Cardiac muscle cell (in vitro differentiated cells and primary cell): ENCODE results near the gene PCDH8. TPM values are rescaled to one million over a fixed set of nuclear protein-coding genes. Genes with fewer than 3 reads are reported as not detected.
A peak's percentile ranks its signal among the peaks of the same experiment; 100 is the strongest.

Experiments
- DNase-seq, 2 donors: peaks; one replicate each; pipeline versions ENCODE4 v3.0.0 to v3.0.0-alpha.2; 2010 to 2017; ENCODE audit warnings: low read depth in 1 of 2, low spot score in 1 of 2
- H3K27ac ChIP-seq: fragments of 200-600 bp; sonication (generic); 2 replicates; pipeline ENCODE4 v1.5.1; 2016
- H3K27me3 ChIP-seq: fragments of 200-600 bp; sonication (generic); 2 replicates; pipeline ENCODE4 v1.6.0; 2016; ENCODE audit warnings: control low read depth
- H3K36me3 ChIP-seq: fragments of 200-600 bp; sonication (generic); 2 replicates; pipeline ENCODE4 v1.5.1; 2016; ENCODE audit warnings: control low read depth
- H3K4me1 ChIP-seq: fragments of 200-600 bp; sonication (generic); 2 replicates; pipeline ENCODE4 v1.8.1; 2017; ENCODE audit warnings: low read depth, mild to moderate bottlenecking, mixed run types
- H3K4me3 ChIP-seq: fragments of 200-600 bp; sonication (generic); 2 replicates; pipeline ENCODE4 v1.5.1; 2016; ENCODE audit warnings: mild to moderate bottlenecking
- H3K9me3 ChIP-seq: fragments of 200-600 bp; sonication (generic); 2 replicates; pipeline ENCODE4 v1.5.1; 2017; ENCODE audit warnings: low read depth, mild to moderate bottlenecking, control low read depth
- polyA plus RNA-seq: library from polyadenylated mRNA; unstranded; fragments of >200 nt; fragmentation: Nextera tagmentation; extraction: Ambion mirVana; gene quantifications from 2 replicates; pipeline ENCODE4 v1.2.1, GENCODE V29; 2016
- total RNA-seq: library from RNA; depleted of rRNA; stranded (reverse); fragments of >200 nt; gene quantifications from 2 replicates; pipeline ENCODE4 v1.2.3, GENCODE V29; 2016
- TF ChIP-seq, protein P1 (sequence below): IDR thresholded peaks from 2 replicates; pipeline ENCODE4 v1.5.1; 2012; ENCODE audit warnings: low read depth, mild to moderate bottlenecking, low read length

PCDH8 gene
- total and polyA plus RNA-seq, 2 experiments from 2014 or later: 0.74 to 0.84 TPM

DNA sequence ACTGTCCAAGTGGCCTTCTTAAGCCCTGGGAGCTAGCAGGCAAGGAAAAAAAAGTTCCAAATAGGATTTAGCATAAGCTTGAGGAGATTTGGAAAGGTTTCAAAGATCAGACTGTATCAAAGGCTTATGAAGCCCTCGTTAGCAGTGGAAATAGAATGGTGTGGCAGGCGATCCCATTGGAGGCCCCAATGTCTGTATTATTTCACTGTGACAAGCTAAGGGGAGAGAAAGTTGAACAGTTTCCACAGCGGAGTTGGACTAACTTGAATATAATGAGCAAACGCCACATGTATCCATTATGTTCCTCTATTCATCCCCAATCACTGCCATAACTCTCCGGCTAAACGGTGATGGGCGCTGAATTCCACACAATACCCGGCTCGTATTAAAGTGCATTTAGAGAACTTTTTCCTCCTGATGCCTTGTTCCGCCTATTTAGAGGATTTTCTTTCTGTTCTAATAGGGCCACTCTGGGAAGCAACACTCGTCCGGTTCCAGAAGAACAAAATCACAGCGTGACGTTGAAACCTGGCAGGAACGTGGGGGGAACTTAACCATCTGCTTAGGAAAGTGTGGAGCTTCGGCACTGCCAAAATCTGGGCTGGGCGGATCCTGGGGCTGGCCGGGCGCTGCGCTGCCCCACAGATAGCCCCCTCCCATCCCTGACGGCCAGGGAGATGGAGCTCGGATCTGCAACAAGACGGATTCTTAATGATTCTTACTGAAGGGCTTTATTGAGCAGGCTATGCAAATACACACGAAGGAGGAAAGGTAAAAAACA is 1.0 kb upstream of the PCDH8 start:
- H3K27me3 ChIP-seq: peaks cover 60% of the 10 kb centered on the region
- H3K27ac ChIP-seq: no peak overlapping the region
- TF ChIP-seq, protein P1, sequence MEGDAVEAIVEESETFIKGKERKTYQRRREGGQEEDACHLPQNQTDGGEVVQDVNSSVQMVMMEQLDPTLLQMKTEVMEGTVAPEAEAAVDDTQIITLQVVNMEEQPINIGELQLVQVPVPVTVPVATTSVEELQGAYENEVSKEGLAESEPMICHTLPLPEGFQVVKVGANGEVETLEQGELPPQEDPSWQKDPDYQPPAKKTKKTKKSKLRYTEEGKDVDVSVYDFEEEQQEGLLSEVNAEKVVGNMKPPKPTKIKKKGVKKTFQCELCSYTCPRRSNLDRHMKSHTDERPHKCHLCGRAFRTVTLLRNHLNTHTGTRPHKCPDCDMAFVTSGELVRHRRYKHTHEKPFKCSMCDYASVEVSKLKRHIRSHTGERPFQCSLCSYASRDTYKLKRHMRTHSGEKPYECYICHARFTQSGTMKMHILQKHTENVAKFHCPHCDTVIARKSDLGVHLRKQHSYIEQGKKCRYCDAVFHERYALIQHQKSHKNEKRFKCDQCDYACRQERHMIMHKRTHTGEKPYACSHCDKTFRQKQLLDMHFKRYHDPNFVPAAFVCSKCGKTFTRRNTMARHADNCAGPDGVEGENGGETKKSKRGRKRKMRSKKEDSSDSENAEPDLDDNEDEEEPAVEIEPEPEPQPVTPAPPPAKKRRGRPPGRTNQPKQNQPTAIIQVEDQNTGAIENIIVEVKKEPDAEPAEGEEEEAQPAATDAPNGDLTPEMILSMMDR: no peak
- no peaks in the 10 kb centered on the region for H3K9me3 ChIP-seq
- DNase-seq: peak in 1 of 2 donors; percentile 27
- peaks cover 9% of the 10 kb centered on the region for H3K4me1 ChIP-seq
- no peak overlapping the region for H3K4me3 ChIP-seq
- H3K36me3 ChIP-seq: no peaks in the 10 kb centered on the region

DNA sequence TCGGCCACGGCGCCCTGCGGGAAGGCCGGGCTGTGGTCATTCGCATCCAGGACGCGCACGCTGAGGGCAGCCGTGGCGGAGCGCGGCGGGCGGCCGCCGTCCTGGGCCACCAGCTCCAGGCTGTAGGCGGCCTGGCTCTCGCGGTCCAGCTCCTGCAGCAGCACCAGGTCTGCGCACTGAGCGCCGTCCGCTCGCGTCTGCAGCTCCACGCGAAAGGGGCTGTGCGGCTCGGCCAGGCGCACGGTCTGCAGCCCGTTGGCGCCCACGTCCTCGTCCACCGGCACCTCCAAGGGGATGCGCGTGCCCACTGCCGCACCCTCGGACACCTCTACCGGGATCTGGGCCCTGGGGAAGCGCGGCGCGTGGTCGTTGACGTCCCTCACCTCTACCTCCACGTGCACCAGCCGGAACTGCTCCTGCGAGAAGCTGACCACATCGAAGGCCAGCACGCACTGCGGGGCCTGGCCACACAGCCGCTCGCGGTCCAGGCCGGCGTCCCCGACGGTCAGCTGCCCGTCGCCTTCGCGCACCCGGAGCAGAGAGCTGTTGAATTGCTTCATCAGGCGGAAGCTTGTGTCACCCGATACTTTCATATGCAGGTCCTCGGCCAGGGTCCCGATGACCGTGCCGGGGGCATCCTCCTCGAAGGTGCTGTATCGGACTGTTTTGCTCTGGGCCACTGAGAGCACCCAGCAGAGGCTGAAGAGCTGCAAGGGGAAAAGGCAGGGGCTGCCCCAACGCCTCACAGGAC is 583 bp downstream of the PCDH8 start:
- Histone ChIP-seq H3K27me3 (peaks cover 61% of the 10 kb centered on the region), H3K27ac (no peak overlapping the region), H3K4me3 (peak overlapping the region; percentile 31)

DNA sequence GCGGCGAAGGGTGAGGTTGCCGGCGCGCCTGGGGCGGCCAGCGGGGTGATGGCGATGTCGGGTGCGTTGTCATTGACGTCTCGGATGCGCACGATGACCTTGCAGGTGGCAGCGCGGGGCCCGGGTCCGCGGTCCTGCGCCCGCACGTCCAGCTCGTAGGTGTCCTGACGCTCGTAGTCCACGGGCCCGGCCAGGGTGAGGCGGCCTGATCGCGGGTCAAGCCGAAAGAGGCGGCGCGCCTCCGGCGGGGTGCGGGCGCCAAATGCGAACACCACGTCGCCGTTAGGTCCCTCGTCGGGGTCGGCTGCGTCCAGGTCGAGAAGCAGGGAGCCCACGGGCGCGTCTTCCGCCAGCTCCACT is 1.1 kb downstream of the PCDH8 start:
- Histone ChIP-seq H3K27ac (no peak overlapping the region), H3K4me1 (peaks cover 7% of the 10 kb centered on the region), H3K4me3 (peak overlapping the region; percentile 12), H3K27me3 (peaks cover 61% of the 10 kb centered on the region), H3K36me3 (no peaks in the 10 kb centered on the region), H3K9me3 (no peaks in the 10 kb centered on the region)
- DNase-seq: no peak
- TF ChIP-seq, protein P1: no peak

More for the DNA sequence above, 583 bp downstream of the PCDH8 start:
- DNase-seq: no peak
- TF ChIP-seq, protein P1: no peak
- Histone ChIP-seq H3K36me3 (no peaks in the 10 kb centered on the region), H3K9me3 (no peaks in the 10 kb centered on the region), H3K4me1 (peaks cover 9% of the 10 kb centered on the region)

DNA sequence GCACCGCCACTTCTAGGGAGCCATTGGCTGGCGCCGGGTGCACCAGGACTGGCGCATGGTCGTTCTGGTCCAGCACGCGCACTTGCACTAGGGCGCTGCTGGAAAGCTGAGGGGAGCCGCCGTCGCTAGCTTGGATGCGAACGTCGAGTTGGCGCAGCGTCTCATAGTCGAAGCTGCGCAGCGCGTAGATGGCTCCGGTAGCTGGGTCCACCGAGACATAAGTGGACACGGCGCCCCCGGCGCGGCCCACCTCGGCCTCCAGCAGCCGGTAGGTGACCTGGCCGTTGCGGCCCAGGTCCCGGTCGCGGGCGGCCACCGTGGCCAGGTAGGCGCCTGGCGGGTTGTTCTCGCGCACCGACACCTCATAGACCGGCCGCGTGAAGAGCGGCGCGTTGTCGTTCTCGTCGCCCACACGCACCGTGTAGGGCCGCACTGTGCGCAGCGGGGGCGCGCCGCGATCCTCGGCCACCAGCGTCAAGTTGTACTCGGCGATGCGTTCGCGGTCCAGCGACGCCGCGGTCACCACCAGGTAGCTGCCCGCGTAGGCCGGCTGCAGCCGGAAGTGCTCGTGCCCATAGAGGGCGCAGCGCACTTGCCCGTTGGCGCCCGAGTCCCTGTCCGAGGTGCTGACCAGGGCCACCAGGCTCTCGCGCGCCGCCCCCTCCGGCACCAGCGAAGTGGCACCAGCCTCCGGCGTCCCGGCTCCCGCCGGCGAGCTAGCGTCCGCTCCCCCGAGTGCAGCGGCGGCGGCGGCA is 1.7 kb downstream of the PCDH8 start:
- peak; percentile 51 to 90 for DNase-seq
- H3K27me3 ChIP-seq: peaks cover 61% of the 10 kb centered on the region
- H3K4me3 ChIP-seq: peak overlapping the region; percentile 12
- H3K36me3 ChIP-seq: no peaks in the 10 kb centered on the region
- no peaks in the 10 kb centered on the region for H3K9me3 ChIP-seq
- H3K27ac ChIP-seq: no peak overlapping the region
- peaks cover 1% of the 10 kb centered on the region for H3K4me1 ChIP-seq
- TF ChIP-seq, protein P1: peak; percentile 52

DNA sequence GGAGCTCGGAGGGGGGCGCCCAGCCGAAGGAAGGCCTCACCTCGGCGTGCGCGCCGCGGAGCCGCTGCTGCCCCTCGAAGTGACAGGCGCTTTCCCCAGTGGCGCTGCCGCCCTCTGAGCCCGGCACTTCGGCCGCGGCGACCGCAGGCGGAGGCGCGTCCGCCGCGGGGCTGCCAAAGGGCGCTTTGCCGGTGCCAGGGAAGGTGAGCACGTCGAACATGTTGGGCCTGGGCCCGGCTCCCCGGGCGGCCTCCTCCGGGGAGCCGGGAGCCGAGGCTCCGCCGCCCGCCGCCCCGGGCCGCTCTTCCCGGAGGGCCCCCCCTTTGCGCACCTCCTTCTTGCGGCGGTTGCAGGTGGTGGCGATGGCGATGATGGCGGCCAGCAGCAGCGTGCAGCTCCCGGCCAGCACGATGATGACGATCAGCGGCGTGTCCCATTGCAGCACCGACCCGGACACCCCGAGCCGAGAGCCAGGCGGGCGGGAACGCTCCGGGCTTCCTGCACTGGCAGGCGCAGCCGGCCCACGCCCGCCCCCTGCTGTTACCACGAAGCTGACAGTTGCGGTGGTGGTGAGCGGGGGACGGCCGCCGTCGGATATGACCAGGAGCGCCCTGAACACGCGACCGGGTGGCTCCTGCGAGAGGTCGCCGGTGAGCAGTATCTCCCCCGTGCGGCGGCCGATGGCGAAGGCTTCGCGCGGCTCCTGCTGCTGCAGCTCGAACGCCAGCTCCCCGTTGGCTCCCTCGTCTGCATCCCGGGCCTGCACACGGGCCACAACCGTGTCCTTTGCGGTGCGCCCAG is 2.5 kb downstream of the PCDH8 start:
- Histone ChIP-seq H3K4me3 (peak overlapping the region; percentile 11), H3K36me3 (no peaks in the 10 kb centered on the region), H3K9me3 (no peaks in the 10 kb centered on the region), H3K4me1 (no peaks in the 10 kb centered on the region), H3K27me3 (peaks cover 61% of the 10 kb centered on the region), H3K27ac (no peak overlapping the region)
- peak; percentile 32 to 36 for DNase-seq
- TF ChIP-seq, protein P1: peak; percentile 31
